ENCODE results near the gene PALM3.
"Not testable (repeated sequence)": the region's sequence is repeated elsewhere in the genome, so short reads cannot be mapped to it uniquely, and the experiment has no call there.

PALM3 gene

GRCh38 chr19:14059093-14059480, 2.8 kb downstream of the PALM3 start:
- peak in 3 of 4 experiments; percentile 12 to 27 (median 17) for DNase-seq

GRCh38 chr19:14058182-14059092, 3.4 kb downstream of the PALM3 start:
- DNase-seq, result no peak

GRCh38 chr19:14056741-14057356, 5.0 kb downstream of the PALM3 start:
- DNase-seq, result no peak

GRCh38 chr19:14056069-14056666, 5.7 kb downstream of the PALM3 start:
- no peak for DNase-seq

GRCh38 chr19:14055396-14055795, 6.5 kb downstream of the PALM3 start:
- no peak for DNase-seq

- DNase-seq, result no peak
Observed at GRCh38 chr19:14054721-14055120, 7.2 kb downstream of the PALM3 start.

- no peak for DNase-seq
Observed at GRCh38 chr19:14054099-14054498, 7.8 kb downstream of the PALM3 start.

GRCh38 chr19:14053500-14053899, 8.4 kb downstream of the PALM3 start:
- no peak for DNase-seq

- no peak for DNase-seq
Observed at GRCh38 chr19:14053032-14053431, 8.8 kb downstream of the PALM3 start.

GRCh38 chr19:14052470-14052869, 9.4 kb downstream of the PALM3 start:
- DNase-seq, result no peak

- DNase-seq, result no peak
Observed at GRCh38 chr19:14051980-14052379, 9.9 kb downstream of the PALM3 start.

- not testable (repeated sequence) for DNase-seq
Observed at GRCh38 chr19:14050961-14051360, 10.9 kb downstream of the PALM3 start.

GRCh38 chr19:14050512-14050911, 11.4 kb downstream of the PALM3 start:
- no peak for DNase-seq

GRCh38 chr19:14048443-14049153, 13.3 kb downstream of the PALM3 start:
- DNase-seq, result peak; percentile 48 to 73 (median 66)

GRCh38 chr19:14047866-14048265, 14.0 kb downstream of the PALM3 start:
- DNase-seq, result not testable (repeated sequence)

- DNase-seq, result peak in 1 of 4 experiments; percentile 15
Observed at GRCh38 chr19:14042659-14043608, 18.9 kb downstream of the PALM3 start.

GRCh38 chr19:14039181-14039580, 22.7 kb downstream of the PALM3 start:
- DNase-seq, result no peak

- DNase-seq, result no peak
Observed at GRCh38 chr19:14035706-14036105, 26.2 kb downstream of the PALM3 start.

GRCh38 chr19:14035159-14035558, 26.7 kb downstream of the PALM3 start:
- not testable (repeated sequence) for DNase-seq

GRCh38 chr19:14033946-14034345, 27.9 kb downstream of the PALM3 start:
- no peak for DNase-seq

- DNase-seq, result peak; percentile 46 to 84 (median 70)
Observed at GRCh38 chr19:14031719-14032480, 30.0 kb downstream of the PALM3 start, which contains the start of gene IL27RA. TSS of gene IL27RA (plus strand) at chr19:14031762. CDS start at chr19:14031873, 111 bp downstream.

Measured in activated CD4-positive, CD25-positive, alpha-beta regulatory T cell (primary cell).